GM12878 (cell line): Measurements from ENCODE around the gene DEK. TPM values are rescaled to one million over a fixed set of nuclear protein-coding genes. Genes with fewer than 3 reads are reported as not detected.

Experiments
- ATAC-seq: fragments of 200-7000 bp; cut with Tn5 transposase; 3 replicates; pipeline ENCODE4 v1.9.1; 2020; ENCODE audit warnings: mild to moderate bottlenecking, moderate library complexity
- BruUV-seq: library from RNA; stranded (reverse); fragments of 400-500 nt; replicated peaks from 2 replicates; lab custom pipeline; 2021; lab: Mats Ljungman, UMichigan
- CTCF ChIA-PET: fragments of 300-600 bp; sonication (Branson Sonifier 250); formaldehyde crosslinking; extraction: SDS; loops from one replicate; lab custom pipeline; 2021; ENCODE audit warnings: inconsistent platforms; lab: Yijun Ruan, JAX
- POLR2A ChIA-PET: fragments of 350-600 bp; formaldehyde crosslinking; extraction: SDS; loops from one replicate; lab custom pipeline; 2021; ENCODE audit warnings: inconsistent platforms; lab: Charles Lee
- RAD21 ChIA-PET: fragments of 300-600 bp; sonication (Branson Sonifier 250); formaldehyde crosslinking; loops from one replicate; lab custom pipeline; 2023; ENCODE audit warnings: antibody characterized with exemption; ENCODE audit not compliant: unreplicated experiment; lab: Charles Lee
- SMC1A ChIA-PET: fragments of 300-600 bp; sonication (Branson Sonifier 250); formaldehyde crosslinking; loops from one replicate; lab custom pipeline; 2023; ENCODE audit not compliant: unreplicated experiment, uncharacterized antibody; lab: Charles Lee
- DNase-seq: peaks from one replicate; pipeline ENCODE4 v3.0.0-alpha.2; 2011; ENCODE audit warnings: low read depth, low spot score
- FAIRE-seq: peaks from 3 replicates; lab custom pipeline; 2011; peaks lifted over from hg19 to GRCh38; lab: Jason Lieb, UNC
- H2AFZ ChIP-seq: 2 replicates; pipeline ENCODE4 v1.6.0; 2011; ENCODE audit warnings: low read depth, low read length, control low read depth; ENCODE audit not compliant: control insufficient read depth
- H3K27ac ChIP-seq: 2 replicates; pipeline ENCODE4 v1.5.1; 2011; ENCODE audit warnings: control low read depth; ENCODE audit not compliant: control insufficient read depth, insufficient read depth
- H3K27me3 ChIP-seq, 2 experiments: replicated peaks in 1 of 2; 2 replicates each; pipeline versions ENCODE4 v1.6.0 to v1.6.1; 2011; ENCODE audit warnings: low read length in 1 of 2; ENCODE audit not compliant: control insufficient read depth in 2 of 2, insufficient read depth in 2 of 2
- H3K36me3 ChIP-seq, 2 experiments: 2 replicates each; pipeline ENCODE4 v1.5.1; 2011; ENCODE audit warnings: low read length in 1 of 2; ENCODE audit not compliant: control insufficient read depth in 2 of 2, insufficient read depth in 2 of 2
- H3K4me1 ChIP-seq: 2 replicates; pipeline ENCODE4 v1.6.1; 2011; ENCODE audit warnings: mild to moderate bottlenecking, low read length, moderate library complexity, mixed read lengths; ENCODE audit not compliant: control insufficient read depth, insufficient read depth
- H3K4me2 ChIP-seq: 2 replicates; pipeline ENCODE4 v1.6.0; 2011; ENCODE audit warnings: control low read depth; ENCODE audit not compliant: control insufficient read depth, insufficient read depth
- H3K4me3 ChIP-seq: fragments of 200-600 bp; sonication (generic); 2 replicates; pipeline ENCODE4 v1.5.1; 2016
- H3K79me2 ChIP-seq: 2 replicates; pipeline ENCODE4 v1.6.0; 2011; ENCODE audit warnings: low read length; ENCODE audit not compliant: control insufficient read depth, insufficient read depth
- H3K9ac ChIP-seq: 2 replicates; pipeline ENCODE4 v1.8.0; 2011; ENCODE audit warnings: low read length, control low read depth, mixed read lengths; ENCODE audit not compliant: control insufficient read depth, insufficient read depth
- H3K9me3 ChIP-seq: replicated peaks from 3 replicates; pipeline ENCODE4 v1.5.1; 2011; ENCODE audit warnings: mild to moderate bottlenecking, low read length; ENCODE audit not compliant: control insufficient read depth, insufficient read depth
- H4K20me1 ChIP-seq: 2 replicates; pipeline ENCODE4 v1.6.0; 2011; ENCODE audit not compliant: control insufficient read depth, insufficient read depth
- ASH2L ChIP-seq: fragments of 300-600, 200-600 bp; sonication (generic); IDR thresholded peaks from 2 replicates; pipeline ENCODE4 v1.6.1; 2017; ENCODE audit warnings: low read depth, mild to moderate bottlenecking, borderline replicate concordance
- CEBPB ChIP-seq, 2 experiments: fragments of 150-350 bp in 1 of 2; IDR thresholded peaks; 2 replicates each; pipeline ENCODE4 v1.6.1; 2012 to 2014; ENCODE audit warnings: low read depth in 2 of 2, low read length in 2 of 2, borderline replicate concordance in 1 of 2, inconsistent platforms in 1 of 2
- DPF2 ChIP-seq: fragments of 450-650 bp; IDR thresholded peaks from 2 replicates; pipeline ENCODE4 v1.6.1; 2017; ENCODE audit warnings: mild to moderate bottlenecking
- EP300 ChIP-seq, 2 experiments: fragments of 150-350 bp in 1 of 2; IDR thresholded peaks; 2 replicates each; pipeline ENCODE4 v1.6.1; 2011 to 2012; ENCODE audit warnings: low read depth in 2 of 2, low read length in 2 of 2, borderline replicate concordance in 1 of 2, improper control_type of control experiment in 1 of 2, inconsistent platforms in 1 of 2; ENCODE audit not compliant: control insufficient read depth in 1 of 2
- HDAC2 ChIP-seq: fragments of 200-600 bp; sonication (generic); IDR thresholded peaks from 2 replicates; pipeline ENCODE4 v1.6.1; 2017
- NFYB ChIP-seq: IDR thresholded peaks from 2 replicates; pipeline ENCODE4 v1.6.1; 2011; ENCODE audit warnings: low read depth, mild to moderate bottlenecking, low read length, improper control_type of control experiment, moderate library complexity; ENCODE audit not compliant: insufficient read depth
- SREBF1 ChIP-seq: IDR thresholded peaks from 2 replicates; pipeline ENCODE4 v1.6.1; 2012; ENCODE audit warnings: mild to moderate bottlenecking, low read length
- TCF7 ChIP-seq: IDR thresholded peaks from 2 replicates; pipeline ENCODE4 v1.6.1; 2014; ENCODE audit warnings: antibody characterized with exemption, borderline replicate concordance
- ZBED1 ChIP-seq: IDR thresholded peaks from 2 replicates; pipeline ENCODE4 v1.6.1; 2016; ENCODE audit warnings: borderline replicate concordance
- in situ Hi-C: fragments of 300-500 bp; cut with MboI; formaldehyde crosslinking; loops from 9 replicates; pipeline ENCODE4 v1.14.3; 2018; ENCODE audit warnings: mixed read lengths
- intact Hi-C: fragments of 100-400 bp; cut with micrococcal nuclease; formaldehyde crosslinking; loops from one replicate; pipeline ENCODE4 v1.14.2; 2022; ENCODE audit not compliant: unreplicated experiment
- polyA plus RNA-seq, 11 experiments: library from polyadenylated mRNA; depleted of rRNA in 4 of 11; unstranded in 6 of 11; stranded (reverse) in 5 of 11; fragments of >200 nt; fragmentation: Nextera tagmentation in 4 of 11; fragmentation: Illumina TruSeq in 1 of 11; extraction: Ambion mirVana in 4 of 11; extraction: Trizol in 1 of 11; gene quantifications; 1 replicate in 1 of 11; 2 replicates in 10 of 11; pipeline versions ENCODE4 v1.2.1 to v1.2.3, GENCODE V29; 2011 to 2016; ENCODE audit warnings: inconsistent platforms in 2 of 11, missing spikeins in 2 of 11, low read depth in 1 of 11
- total RNA-seq, 4 experiments: library from RNA; depleted of rRNA in 3 of 4; stranded (reverse); fragments of >200 nt in 3 of 4; fragmentation: Illumina TruSeq in 1 of 4; extraction: Trizol in 1 of 4; gene quantifications; 2 replicates each; pipeline versions ENCODE4 v1.2.1 to v1.2.3, GENCODE V29; 2013 to 2021
- TF ChIP-seq, protein P1 (sequence below): fragments of 150-350 bp; IDR thresholded peaks from 2 replicates; pipeline ENCODE4 v1.6.1; 2016; ENCODE audit warnings: low read depth, low read length
- TF ChIP-seq, protein P2 (sequence below): IDR thresholded peaks from 2 replicates; pipeline ENCODE4 v1.6.1; 2012; ENCODE audit warnings: low read depth, low read length, improper control_type of control experiment
- TF ChIP-seq, protein P3 (sequence below): fragments of 450-650 bp; formaldehyde crosslinking; IDR thresholded peaks from 2 replicates; pipeline ENCODE4 v1.5.0; 2022; ENCODE audit warnings: mild to moderate bottlenecking, missing genetic modification characterization
- TF ChIP-seq, protein P4 (sequence below): fragments of 150-350 bp; IDR thresholded peaks from 2 replicates; pipeline ENCODE4 v1.6.1; 2014; ENCODE audit warnings: mild to moderate bottlenecking, low read depth, low read length

DEK gene
- total and polyA plus RNA-seq, 10 of the 15 experiments (the other 5 are each of a cell fraction or from before 2014, with no cell fraction given): 111 to 346 (median 196) TPM

DNA sequence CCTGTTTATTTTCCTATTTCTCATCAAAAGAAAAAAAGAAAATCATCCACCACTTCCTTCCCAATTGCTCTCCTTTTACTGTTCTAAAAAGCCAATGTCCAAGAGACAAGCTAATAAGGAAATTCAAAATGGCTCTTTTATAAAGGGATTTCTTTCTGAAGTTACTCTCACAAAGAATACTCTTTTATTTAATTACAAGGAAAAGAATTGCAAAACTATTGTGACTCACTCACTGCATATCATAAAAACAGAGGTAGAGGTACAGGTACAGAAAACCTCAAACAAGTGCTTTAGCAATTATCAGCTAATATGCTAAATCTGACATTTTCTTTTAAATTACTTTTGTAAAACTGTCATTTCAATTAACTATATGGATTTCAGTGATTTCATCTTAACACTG lies 18.1 kb downstream of the DEK start:
- ChIA-PET RAD21 (interaction anchor here (1.2 kb wide), 1 partner anchor 90 kb away, joined by 3 read pairs; no protein-coding TSS in a partner anchor), POLR2A (interaction anchor here (0.6 to 2.3 kb wide), 3 partner anchors 11 to 53 kb away, joined by 4 to 8 read pairs (median 5); no protein-coding TSS in a partner anchor)
- FAIRE-seq: no peak

More for the DNA sequence above, 18.1 kb downstream of the DEK start:
- SMC1A ChIA-PET: interaction anchor here (1.0 to 1.7 kb wide), 3 partner anchors 9 to 27 kb away, joined by 3 to 6 read pairs (median 6); no protein-coding TSS in a partner anchor
- Histone ChIP-seq H3K79me2 (peaks cover 29% of the 10 kb centered on the region), H3K9me3 (peaks cover 13% of the 10 kb centered on the region), H3K27ac (no peak overlapping the region), H3K4me3 (no peak overlapping the region), H3K27me3 (no peaks in the 10 kb centered on the region), H3K36me3 (peaks cover 6 to 46% of the 10 kb centered on the region in 2 experiments), H3K4me1 (peaks cover 5% of the 10 kb centered on the region), H4K20me1 (no peaks in the 10 kb centered on the region; the same call in 1 of the 2 replicates), H2AFZ (no peak overlapping the region), H3K9ac (no peak overlapping the region), H3K4me2 (no peak overlapping the region)
- CTCF ChIA-PET: interaction anchor here (1.1 kb wide), 1 partner anchor 12 kb away, joined by 4 read pairs; no protein-coding TSS in a partner anchor
- DNase-seq (no peak), ATAC-seq (no peak)
- no TSS peak for BruUV-seq
- TF ChIP-seq CEBPB (IDR thresholded peaks at IDR 0.05; ENCODE audit: borderline replicate concordance in 1 of 2, low read depth in 2 of 2, low read length in 2 of 2) (no peak), ASH2L (no peak), TCF7 (no peak), SREBF1 (no peak), DPF2 (no peak), EP300 (IDR thresholded peaks at IDR 0.05; ENCODE audit: borderline replicate concordance in 1 of 2, control insufficient read depth in 1 of 2, low read depth in 2 of 2, low read length in 2 of 2) (no peak), HDAC2 (no peak), NFYB (no peak), ZBED1 (no peak)
- TF ChIP-seq, protein P1, sequence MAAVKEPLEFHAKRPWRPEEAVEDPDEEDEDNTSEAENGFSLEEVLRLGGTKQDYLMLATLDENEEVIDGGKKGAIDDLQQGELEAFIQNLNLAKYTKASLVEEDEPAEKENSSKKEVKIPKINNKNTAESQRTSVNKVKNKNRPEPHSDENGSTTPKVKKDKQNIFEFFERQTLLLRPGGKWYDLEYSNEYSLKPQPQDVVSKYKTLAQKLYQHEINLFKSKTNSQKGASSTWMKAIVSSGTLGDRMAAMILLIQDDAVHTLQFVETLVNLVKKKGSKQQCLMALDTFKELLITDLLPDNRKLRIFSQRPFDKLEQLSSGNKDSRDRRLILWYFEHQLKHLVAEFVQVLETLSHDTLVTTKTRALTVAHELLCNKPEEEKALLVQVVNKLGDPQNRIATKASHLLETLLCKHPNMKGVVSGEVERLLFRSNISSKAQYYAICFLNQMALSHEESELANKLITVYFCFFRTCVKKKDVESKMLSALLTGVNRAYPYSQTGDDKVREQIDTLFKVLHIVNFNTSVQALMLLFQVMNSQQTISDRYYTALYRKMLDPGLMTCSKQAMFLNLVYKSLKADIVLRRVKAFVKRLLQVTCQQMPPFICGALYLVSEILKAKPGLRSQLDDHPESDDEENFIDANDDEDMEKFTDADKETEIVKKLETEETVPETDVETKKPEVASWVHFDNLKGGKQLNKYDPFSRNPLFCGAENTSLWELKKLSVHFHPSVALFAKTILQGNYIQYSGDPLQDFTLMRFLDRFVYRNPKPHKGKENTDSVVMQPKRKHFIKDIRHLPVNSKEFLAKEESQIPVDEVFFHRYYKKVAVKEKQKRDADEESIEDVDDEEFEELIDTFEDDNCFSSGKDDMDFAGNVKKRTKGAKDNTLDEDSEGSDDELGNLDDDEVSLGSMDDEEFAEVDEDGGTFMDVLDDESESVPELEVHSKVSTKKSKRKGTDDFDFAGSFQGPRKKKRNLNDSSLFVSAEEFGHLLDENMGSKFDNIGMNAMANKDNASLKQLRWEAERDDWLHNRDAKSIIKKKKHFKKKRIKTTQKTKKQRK: no peak
- TF ChIP-seq, protein P2, sequence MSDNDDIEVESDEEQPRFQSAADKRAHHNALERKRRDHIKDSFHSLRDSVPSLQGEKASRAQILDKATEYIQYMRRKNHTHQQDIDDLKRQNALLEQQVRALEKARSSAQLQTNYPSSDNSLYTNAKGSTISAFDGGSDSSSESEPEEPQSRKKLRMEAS: no peak
- TF ChIP-seq, protein P3, sequence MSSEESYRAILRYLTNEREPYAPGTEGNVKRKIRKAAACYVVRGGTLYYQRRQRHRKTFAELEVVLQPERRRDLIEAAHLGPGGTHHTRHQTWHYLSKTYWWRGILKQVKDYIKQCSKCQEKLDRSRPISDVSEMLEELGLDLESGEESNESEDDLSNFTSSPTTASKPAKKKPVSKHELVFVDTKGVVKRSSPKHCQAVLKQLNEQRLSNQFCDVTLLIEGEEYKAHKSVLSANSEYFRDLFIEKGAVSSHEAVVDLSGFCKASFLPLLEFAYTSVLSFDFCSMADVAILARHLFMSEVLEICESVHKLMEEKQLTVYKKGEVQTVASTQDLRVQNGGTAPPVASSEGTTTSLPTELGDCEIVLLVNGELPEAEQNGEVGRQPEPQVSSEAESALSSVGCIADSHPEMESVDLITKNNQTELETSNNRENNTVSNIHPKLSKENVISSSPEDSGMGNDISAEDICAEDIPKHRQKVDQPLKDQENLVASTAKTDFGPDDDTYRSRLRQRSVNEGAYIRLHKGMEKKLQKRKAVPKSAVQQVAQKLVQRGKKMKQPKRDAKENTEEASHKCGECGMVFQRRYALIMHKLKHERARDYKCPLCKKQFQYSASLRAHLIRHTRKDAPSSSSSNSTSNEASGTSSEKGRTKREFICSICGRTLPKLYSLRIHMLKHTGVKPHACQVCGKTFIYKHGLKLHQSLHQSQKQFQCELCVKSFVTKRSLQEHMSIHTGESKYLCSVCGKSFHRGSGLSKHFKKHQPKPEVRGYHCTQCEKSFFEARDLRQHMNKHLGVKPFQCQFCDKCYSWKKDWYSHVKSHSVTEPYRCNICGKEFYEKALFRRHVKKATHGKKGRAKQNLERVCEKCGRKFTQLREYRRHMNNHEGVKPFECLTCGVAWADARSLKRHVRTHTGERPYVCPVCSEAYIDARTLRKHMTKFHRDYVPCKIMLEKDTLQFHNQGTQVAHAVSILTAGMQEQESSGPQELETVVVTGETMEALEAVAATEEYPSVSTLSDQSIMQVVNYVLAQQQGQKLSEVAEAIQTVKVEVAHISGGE: no peak
- TF ChIP-seq, protein P4, sequence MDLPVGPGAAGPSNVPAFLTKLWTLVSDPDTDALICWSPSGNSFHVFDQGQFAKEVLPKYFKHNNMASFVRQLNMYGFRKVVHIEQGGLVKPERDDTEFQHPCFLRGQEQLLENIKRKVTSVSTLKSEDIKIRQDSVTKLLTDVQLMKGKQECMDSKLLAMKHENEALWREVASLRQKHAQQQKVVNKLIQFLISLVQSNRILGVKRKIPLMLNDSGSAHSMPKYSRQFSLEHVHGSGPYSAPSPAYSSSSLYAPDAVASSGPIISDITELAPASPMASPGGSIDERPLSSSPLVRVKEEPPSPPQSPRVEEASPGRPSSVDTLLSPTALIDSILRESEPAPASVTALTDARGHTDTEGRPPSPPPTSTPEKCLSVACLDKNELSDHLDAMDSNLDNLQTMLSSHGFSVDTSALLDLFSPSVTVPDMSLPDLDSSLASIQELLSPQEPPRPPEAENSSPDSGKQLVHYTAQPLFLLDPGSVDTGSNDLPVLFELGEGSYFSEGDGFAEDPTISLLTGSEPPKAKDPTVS: no peak
- in situ Hi-C loops (no loop called here), intact Hi-C loops (no loop called here)
